Measurements from ENCODE around the gene CYP2A13. TPM values are rescaled to one million over a fixed set of nuclear protein-coding genes. Genes with fewer than 3 reads are reported as not detected.
"Not testable (repeated sequence)": the region's sequence is repeated elsewhere in the genome, so short reads cannot be mapped to it uniquely, and the experiment has no call there.

Gene CYP2A13
- polyA plus RNA-seq, 1 donor from 2014 or later, result not detected

DNA sequence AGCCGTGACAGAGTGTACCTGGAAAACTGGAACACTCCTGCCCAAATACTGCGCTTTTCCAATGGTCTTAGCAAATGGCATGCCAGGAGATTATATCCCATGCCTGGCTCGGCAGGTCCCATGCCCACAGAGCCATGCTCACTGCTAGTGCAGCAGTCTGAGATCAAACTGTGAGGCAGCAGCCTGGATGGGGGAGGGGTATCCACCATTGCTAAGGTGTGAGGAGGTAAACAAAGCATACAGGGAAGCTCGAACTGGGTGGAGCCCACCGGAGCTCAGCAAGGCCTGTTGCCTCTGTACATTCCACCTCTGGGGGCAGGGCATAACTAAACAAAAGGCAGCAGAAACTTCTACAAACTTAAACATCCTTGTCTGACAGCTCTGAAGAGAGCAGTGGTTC is 10.5 kb downstream of the CYP2A13 start:
- H3F3A ChIP-seq (ENCODE audit: insufficient read depth, low read length, poor library complexity, severe bottlenecking), result no peaks in the 10 kb centered on the region

DNA sequence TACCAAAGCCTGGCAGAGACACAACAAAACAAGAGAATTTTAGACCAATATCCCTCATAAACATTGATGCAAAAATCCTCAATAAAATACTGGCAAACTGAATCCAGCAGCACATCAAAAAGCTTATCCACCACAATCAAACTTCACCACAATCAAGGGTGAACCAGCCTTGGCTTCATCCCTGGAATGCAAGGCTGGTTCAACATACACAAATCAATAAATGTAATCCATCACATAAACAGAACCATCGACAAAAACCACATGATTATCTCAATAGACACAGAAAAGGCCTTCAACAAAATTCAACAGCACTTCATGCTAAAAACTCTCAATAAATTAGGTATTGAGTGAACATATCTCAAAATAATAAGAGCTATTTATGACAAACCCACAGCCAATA is 14.0 kb downstream of the CYP2A13 start:
- not testable (repeated sequence) for H3K4me2 ChIP-seq (ENCODE audit: low read length)

More for the DNA sequence above, 10.5 kb downstream of the CYP2A13 start:
- no peak overlapping the region for H3K4me2 ChIP-seq (ENCODE audit: low read length)
- no peaks in the 10 kb centered on the region for H3K27me3 ChIP-seq (ENCODE audit: insufficient read depth, low read depth, low read length)
- H3K4me3 ChIP-seq (ENCODE audit: low read length), result no peak overlapping the region
- TF ChIP-seq POLR2AphosphoS5 (IDR thresholded peaks at IDR 0.05), result no peak
- no peak for TF ChIP-seq EZH2 (IDR thresholded peaks at IDR 0.05; ENCODE audit: borderline replicate concordance, insufficient read depth, low read length, poor library complexity, severe bottlenecking)
- no peak for TF ChIP-seq MXI1 (conservative IDR thresholded peaks at IDR 0.05; ENCODE audit: poor library complexity, severe bottlenecking)
- TF ChIP-seq EP300 (conservative IDR thresholded peaks at IDR 0.05; ENCODE audit: poor library complexity, severe bottlenecking), result no peak
- no peak for TF ChIP-seq TAF1 (IDR thresholded peaks at IDR 0.05; ENCODE audit: low read depth)
- TF ChIP-seq SMC3 (conservative IDR thresholded peaks at IDR 0.05; ENCODE audit: poor library complexity), result no peak
- TF ChIP-seq, protein P1, sequence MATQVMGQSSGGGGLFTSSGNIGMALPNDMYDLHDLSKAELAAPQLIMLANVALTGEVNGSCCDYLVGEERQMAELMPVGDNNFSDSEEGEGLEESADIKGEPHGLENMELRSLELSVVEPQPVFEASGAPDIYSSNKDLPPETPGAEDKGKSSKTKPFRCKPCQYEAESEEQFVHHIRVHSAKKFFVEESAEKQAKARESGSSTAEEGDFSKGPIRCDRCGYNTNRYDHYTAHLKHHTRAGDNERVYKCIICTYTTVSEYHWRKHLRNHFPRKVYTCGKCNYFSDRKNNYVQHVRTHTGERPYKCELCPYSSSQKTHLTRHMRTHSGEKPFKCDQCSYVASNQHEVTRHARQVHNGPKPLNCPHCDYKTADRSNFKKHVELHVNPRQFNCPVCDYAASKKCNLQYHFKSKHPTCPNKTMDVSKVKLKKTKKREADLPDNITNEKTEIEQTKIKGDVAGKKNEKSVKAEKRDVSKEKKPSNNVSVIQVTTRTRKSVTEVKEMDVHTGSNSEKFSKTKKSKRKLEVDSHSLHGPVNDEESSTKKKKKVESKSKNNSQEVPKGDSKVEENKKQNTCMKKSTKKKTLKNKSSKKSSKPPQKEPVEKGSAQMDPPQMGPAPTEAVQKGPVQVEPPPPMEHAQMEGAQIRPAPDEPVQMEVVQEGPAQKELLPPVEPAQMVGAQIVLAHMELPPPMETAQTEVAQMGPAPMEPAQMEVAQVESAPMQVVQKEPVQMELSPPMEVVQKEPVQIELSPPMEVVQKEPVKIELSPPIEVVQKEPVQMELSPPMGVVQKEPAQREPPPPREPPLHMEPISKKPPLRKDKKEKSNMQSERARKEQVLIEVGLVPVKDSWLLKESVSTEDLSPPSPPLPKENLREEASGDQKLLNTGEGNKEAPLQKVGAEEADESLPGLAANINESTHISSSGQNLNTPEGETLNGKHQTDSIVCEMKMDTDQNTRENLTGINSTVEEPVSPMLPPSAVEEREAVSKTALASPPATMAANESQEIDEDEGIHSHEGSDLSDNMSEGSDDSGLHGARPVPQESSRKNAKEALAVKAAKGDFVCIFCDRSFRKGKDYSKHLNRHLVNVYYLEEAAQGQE (IDR thresholded peaks at IDR 0.05; ENCODE audit: borderline replicate concordance), result no peak
- TF ChIP-seq, protein P2, sequence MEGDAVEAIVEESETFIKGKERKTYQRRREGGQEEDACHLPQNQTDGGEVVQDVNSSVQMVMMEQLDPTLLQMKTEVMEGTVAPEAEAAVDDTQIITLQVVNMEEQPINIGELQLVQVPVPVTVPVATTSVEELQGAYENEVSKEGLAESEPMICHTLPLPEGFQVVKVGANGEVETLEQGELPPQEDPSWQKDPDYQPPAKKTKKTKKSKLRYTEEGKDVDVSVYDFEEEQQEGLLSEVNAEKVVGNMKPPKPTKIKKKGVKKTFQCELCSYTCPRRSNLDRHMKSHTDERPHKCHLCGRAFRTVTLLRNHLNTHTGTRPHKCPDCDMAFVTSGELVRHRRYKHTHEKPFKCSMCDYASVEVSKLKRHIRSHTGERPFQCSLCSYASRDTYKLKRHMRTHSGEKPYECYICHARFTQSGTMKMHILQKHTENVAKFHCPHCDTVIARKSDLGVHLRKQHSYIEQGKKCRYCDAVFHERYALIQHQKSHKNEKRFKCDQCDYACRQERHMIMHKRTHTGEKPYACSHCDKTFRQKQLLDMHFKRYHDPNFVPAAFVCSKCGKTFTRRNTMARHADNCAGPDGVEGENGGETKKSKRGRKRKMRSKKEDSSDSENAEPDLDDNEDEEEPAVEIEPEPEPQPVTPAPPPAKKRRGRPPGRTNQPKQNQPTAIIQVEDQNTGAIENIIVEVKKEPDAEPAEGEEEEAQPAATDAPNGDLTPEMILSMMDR (IDR thresholded peaks at IDR 0.05; ENCODE audit: poor library complexity, severe bottlenecking), result no peak
- no peak for TF ChIP-seq RAD21 (conservative IDR thresholded peaks at IDR 0.05)
- H3K27ac ChIP-seq (ENCODE audit: low read length), result no peak overlapping the region
- no peaks in the 10 kb centered on the region for H3K79me2 ChIP-seq (replicated peaks; ENCODE audit: insufficient read depth, low read length)
- H3K9ac ChIP-seq (ENCODE audit: low read length), result no peak overlapping the region
- no peak overlapping the region for H2AFZ ChIP-seq (ENCODE audit: low read depth, low read length)
- H4K20me1 ChIP-seq (ENCODE audit: insufficient read depth), result no peaks in the 10 kb centered on the region
- H3K36me3 ChIP-seq (ENCODE audit: insufficient read depth, low read length), result no peaks in the 10 kb centered on the region
- H3K9me3 ChIP-seq (ENCODE audit: low read length), result no peaks in the 10 kb centered on the region
- no peaks in the 10 kb centered on the region for H3K9me2 ChIP-seq (ENCODE audit: insufficient read depth, low read length)

DNA sequence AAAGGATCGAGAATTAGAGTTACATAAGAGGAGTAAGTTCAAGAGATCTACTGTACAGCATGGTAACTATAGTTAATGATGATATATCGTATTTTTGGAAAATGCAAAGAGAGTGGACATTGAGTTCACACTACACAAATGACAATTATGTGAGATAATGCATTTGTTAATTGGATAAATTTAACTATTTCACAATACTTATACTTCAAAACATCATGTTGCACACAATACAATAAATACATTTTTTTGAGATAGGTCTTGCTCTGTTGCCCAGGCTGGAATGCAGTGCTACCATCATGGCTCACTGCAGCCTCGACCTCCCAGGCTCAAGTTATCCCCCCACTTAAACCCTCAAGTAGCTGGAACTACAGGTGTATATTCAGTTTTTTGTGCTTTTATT is 17.9 kb downstream of the CYP2A13 start:
- no peaks in the 10 kb centered on the region for H3F3A ChIP-seq (ENCODE audit: insufficient read depth, low read length, poor library complexity, severe bottlenecking)
- H3K9me3 ChIP-seq (ENCODE audit: low read length), result no peaks in the 10 kb centered on the region
- H3K4me3 ChIP-seq (ENCODE audit: low read length), result no peak overlapping the region
- H3K4me2 ChIP-seq (ENCODE audit: low read length), result no peak overlapping the region
- H3K27me3 ChIP-seq (ENCODE audit: insufficient read depth, low read depth, low read length), result no peaks in the 10 kb centered on the region
- H3K36me3 ChIP-seq (ENCODE audit: insufficient read depth, low read length), result no peaks in the 10 kb centered on the region
- H3K9me2 ChIP-seq (ENCODE audit: insufficient read depth, low read length), result no peaks in the 10 kb centered on the region
- H3K9ac ChIP-seq (ENCODE audit: low read length), result no peak overlapping the region
- TF ChIP-seq RAD21 (conservative IDR thresholded peaks at IDR 0.05), result no peak
- no peak for TF ChIP-seq MXI1 (conservative IDR thresholded peaks at IDR 0.05; ENCODE audit: poor library complexity, severe bottlenecking)
- no peak for TF ChIP-seq TAF1 (IDR thresholded peaks at IDR 0.05; ENCODE audit: low read depth)
- no peak for TF ChIP-seq EZH2 (IDR thresholded peaks at IDR 0.05; ENCODE audit: borderline replicate concordance, insufficient read depth, low read length, poor library complexity, severe bottlenecking)
- TF ChIP-seq, protein P2 (IDR thresholded peaks at IDR 0.05; ENCODE audit: poor library complexity, severe bottlenecking), result no peak
- no peak overlapping the region for H3K27ac ChIP-seq (ENCODE audit: low read length)
- H3K79me2 ChIP-seq (replicated peaks; ENCODE audit: insufficient read depth, low read length), result no peaks in the 10 kb centered on the region
- no peak overlapping the region for H2AFZ ChIP-seq (ENCODE audit: low read depth, low read length)
- no peaks in the 10 kb centered on the region for H4K20me1 ChIP-seq (ENCODE audit: insufficient read depth)

More for the DNA sequence above, 14.0 kb downstream of the CYP2A13 start:
- not testable (repeated sequence) for H3K79me2 ChIP-seq (replicated peaks; ENCODE audit: insufficient read depth, low read length); H3K9me3 ChIP-seq (ENCODE audit: low read length); H3K4me3 ChIP-seq (ENCODE audit: low read length); H3K9me2 ChIP-seq (ENCODE audit: insufficient read depth, low read length); H3F3A ChIP-seq (ENCODE audit: insufficient read depth, low read length, poor library complexity, severe bottlenecking); H2AFZ ChIP-seq (ENCODE audit: low read depth, low read length); H3K36me3 ChIP-seq (ENCODE audit: insufficient read depth, low read length); H3K9ac ChIP-seq (ENCODE audit: low read length); H4K20me1 ChIP-seq (ENCODE audit: insufficient read depth); H3K27ac ChIP-seq (ENCODE audit: low read length); H3K27me3 ChIP-seq (ENCODE audit: insufficient read depth, low read depth, low read length)

All from neural cell (in vitro differentiated cells).